ENCODE results near the gene RAB11FIP4. TPM values are rescaled to one million over a fixed set of nuclear protein-coding genes. Genes with fewer than 3 reads are reported as not detected.

The RAB11FIP4 gene
- total and polyA plus RNA-seq, 2 of the 8 experiments (the other 6 are each of a cell fraction or from before 2014, with no cell fraction given), result 21.7 to 53.2 TPM

GRCh38 chr17:31389657-31390381 lies 1.7 kb upstream of the RAB11FIP4 start:
- H2BK5ac ChIP-seq (ENCODE audit: low read depth, low read length), result peak overlapping the region; percentile 22; the same call in 1 of the 2 replicates
- FAIRE-seq, result no peak
- no peaks in the 10 kb centered on the region for H3K36me3 ChIP-seq (ENCODE audit: control insufficient read depth in 2 of 4, insufficient read depth in 4 of 4, low read length in 3 of 4)
- no peaks in the 10 kb centered on the region for H3K9me3 ChIP-seq (ENCODE audit: insufficient read depth in 2 of 2, low read depth in 1 of 2, low read length in 1 of 2)
- H2AK5ac ChIP-seq (ENCODE audit: low read depth, low read length), result no peak overlapping the region
- H3K23ac ChIP-seq (ENCODE audit: insufficient read length), result no peak overlapping the region
- H2BK15ac ChIP-seq (ENCODE audit: low read length), result 0 out of 2 replicates have a peak overlapping the region, but pooled peaks have one; percentile 25
- no peak overlapping the region for H3K9ac ChIP-seq (replicated peaks in 1 of 4; ENCODE audit: extremely low read depth in 1 of 4, low read depth in 3 of 4, low read length in 3 of 4)
- ChIA-PET POLR2A (ENCODE audit: partially characterized antibody) (interaction anchor here (1.0 kb wide), 1 partner anchor 100 kb away, joined by 4 read pairs; no protein-coding TSS in a partner anchor), CTCF (ENCODE audit: partially characterized antibody) (interaction anchor here (0.6 to 3.1 kb wide), 39 partner anchors 8 to 452 kb away, joined by 3 to 35 read pairs (median 4); no protein-coding TSS in a partner anchor)
- H4K91ac ChIP-seq (replicated peaks; ENCODE audit: insufficient read length, low read length), result no peak overlapping the region
- H3K27ac ChIP-seq (ENCODE audit: low read depth, low read length), result no peak overlapping the region
- no peak overlapping the region for H4K8ac ChIP-seq (ENCODE audit: extremely low read depth, insufficient read depth, low read length)
- peak overlapping the region; percentile 9; the same call in 1 of the 2 replicates for H2BK20ac ChIP-seq (ENCODE audit: low read length)
- no peak overlapping the region for H3K4ac ChIP-seq (replicated peaks; ENCODE audit: insufficient read length, low read depth, low read length)
- 0 out of 2 replicates have a peak overlapping the region, but pooled peaks have one; percentile 78 for H2AFZ ChIP-seq (ENCODE audit: low read length)
- H3K79me1 ChIP-seq (ENCODE audit: low read depth, low read length), result no peaks in the 10 kb centered on the region; the same call in 1 of the 2 replicates
- H4K20me1 ChIP-seq (replicated peaks in 1 of 2; ENCODE audit: control insufficient read depth in 1 of 2, insufficient read depth in 2 of 2, low read length in 2 of 2), result peaks cover 2 to 7% of the 10 kb centered on the region in 2 experiments
- WGBS, 2 experiments (ENCODE audit: extremely low coverage in 1 of 2, insufficient coverage in 1 of 2, insufficient read length in 1 of 2, insufficient replicate concordance in 2 of 2, low coverage in 1 of 2, low lambda C conversion rate in 2 of 2, missing lambda C conversion rate in 1 of 2), result 63% methylated on average over 22 of the region's 22 CpGs; no CpG with 5 or more reads in 1 of the 2 experiments
- peak overlapping the region in 1 of 4 experiments; percentile 30; a peak in 1 of 8 replicates for H3K4me3 ChIP-seq (ENCODE audit: extremely low read depth in 1 of 4, insufficient read depth in 2 of 4, low read depth in 3 of 4, low read length in 4 of 4)
- H3K79me2 ChIP-seq (ENCODE audit: control insufficient read depth in 1 of 2, insufficient read depth in 2 of 2, low read length in 2 of 2), result no peaks in the 10 kb centered on the region
- no peak overlapping the region for H3K56ac ChIP-seq (replicated peaks; ENCODE audit: insufficient read length, low read depth, low read length)
- peak overlapping the region; percentile 42 to 58 for H3K4me2 ChIP-seq (ENCODE audit: insufficient read depth in 1 of 2, low read depth in 2 of 2, low read length in 2 of 2)
- H3K14ac ChIP-seq (ENCODE audit: insufficient read length), result no peak overlapping the region
- no peak overlapping the region for H4K5ac ChIP-seq (ENCODE audit: insufficient read length, low read depth, low read length)
- H3K27me3 ChIP-seq (replicated peaks in 1 of 4; ENCODE audit: control insufficient read depth in 3 of 4, extremely low read depth in 1 of 4, insufficient read depth in 3 of 4, low read length in 3 of 4), result peaks cover 1 to 29% (median 22%) of the 10 kb centered on the region in 4 experiments
- peaks cover 0 to 14% (median 9%) of the 10 kb centered on the region in 4 experiments; a peak in 6 of 7 replicates for H3K4me1 ChIP-seq (replicated peaks in 1 of 4; ENCODE audit: control insufficient read depth in 3 of 4, insufficient read depth in 4 of 4, low read length in 3 of 4)
- DNase-seq (ENCODE audit: low read depth in 1 of 2, low spot score in 2 of 2), result peak in 1 of 2 experiments; percentile 51
- H2BK120ac ChIP-seq (replicated peaks; ENCODE audit: low read depth, low read length), result no peak overlapping the region
- peaks cover 7% of the 10 kb centered on the region; the same call in 1 of the 2 replicates for H3K23me2 ChIP-seq (ENCODE audit: low read depth, low read length)
- no peak overlapping the region for H2BK12ac ChIP-seq (ENCODE audit: low read depth, low read length)
- H3K18ac ChIP-seq (ENCODE audit: extremely low read depth, low read length), result no peak overlapping the region; the same call in 1 of the 2 replicates
- TF ChIP-seq SP4 (IDR thresholded peaks at IDR 0.05; ENCODE audit: low read length), result no peak
- no peak for TF ChIP-seq FOSL1 (IDR thresholded peaks at IDR 0.05; ENCODE audit: insufficient read depth, low read depth, low read length)
- no peak for TF ChIP-seq SP1 (IDR thresholded peaks at IDR 0.05; ENCODE audit: low read depth, low read length)
- no peak for TF ChIP-seq HDAC6 (IDR thresholded peaks at IDR 0.05; ENCODE audit: low read depth, low read length)
- TF ChIP-seq, protein P1, sequence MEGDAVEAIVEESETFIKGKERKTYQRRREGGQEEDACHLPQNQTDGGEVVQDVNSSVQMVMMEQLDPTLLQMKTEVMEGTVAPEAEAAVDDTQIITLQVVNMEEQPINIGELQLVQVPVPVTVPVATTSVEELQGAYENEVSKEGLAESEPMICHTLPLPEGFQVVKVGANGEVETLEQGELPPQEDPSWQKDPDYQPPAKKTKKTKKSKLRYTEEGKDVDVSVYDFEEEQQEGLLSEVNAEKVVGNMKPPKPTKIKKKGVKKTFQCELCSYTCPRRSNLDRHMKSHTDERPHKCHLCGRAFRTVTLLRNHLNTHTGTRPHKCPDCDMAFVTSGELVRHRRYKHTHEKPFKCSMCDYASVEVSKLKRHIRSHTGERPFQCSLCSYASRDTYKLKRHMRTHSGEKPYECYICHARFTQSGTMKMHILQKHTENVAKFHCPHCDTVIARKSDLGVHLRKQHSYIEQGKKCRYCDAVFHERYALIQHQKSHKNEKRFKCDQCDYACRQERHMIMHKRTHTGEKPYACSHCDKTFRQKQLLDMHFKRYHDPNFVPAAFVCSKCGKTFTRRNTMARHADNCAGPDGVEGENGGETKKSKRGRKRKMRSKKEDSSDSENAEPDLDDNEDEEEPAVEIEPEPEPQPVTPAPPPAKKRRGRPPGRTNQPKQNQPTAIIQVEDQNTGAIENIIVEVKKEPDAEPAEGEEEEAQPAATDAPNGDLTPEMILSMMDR (IDR thresholded peaks at IDR 0.05; ENCODE audit: control extremely low read depth in 1 of 3, insufficient read depth in 1 of 3, low read depth in 1 of 3, low read length in 3 of 3), result no peak
- no peak for TF ChIP-seq RXRA (IDR thresholded peaks at IDR 0.05; ENCODE audit: insufficient read depth, low read depth, low read length)
- TF ChIP-seq RAD21 (IDR thresholded peaks at IDR 0.05 in 1 of 2, conservative IDR thresholded peaks at IDR 0.05 in 1 of 2; ENCODE audit: low read depth in 2 of 2, low read length in 2 of 2), result no peak
- TF ChIP-seq NANOG (IDR thresholded peaks at IDR 0.05; ENCODE audit: insufficient read depth, low read depth, low read length, poor library complexity, severe bottlenecking), result no peak
